DMS53 treated with DMSO at 0.1 percent for 48 hours (cell line): ENCODE measurements around the gene RAPGEF1.
"Not testable (repeated sequence)": the region's sequence is repeated elsewhere in the genome, so short reads cannot be mapped to it uniquely, and the experiment has no call there.

Experiments used
- DNase-seq: peaks from one replicate; lab custom pipeline; 2025; ENCODE audit not compliant: unreplicated experiment; lab: John Stamatoyannopoulos, UW

RAPGEF1 gene

GRCh38 chr9:131656356-131657036, 83.4 kb downstream of the RAPGEF1 start:
- no peak for DNase-seq

- DNase-seq = not testable (repeated sequence)
Measured at GRCh38 chr9:131654369-131654768, 85.5 kb downstream of the RAPGEF1 start.

- DNase-seq = no peak
Measured at GRCh38 chr9:131651599-131651998, 88.3 kb downstream of the RAPGEF1 start.

GRCh38 chr9:131651160-131651559, 88.7 kb downstream of the RAPGEF1 start:
- no peak for DNase-seq

- no peak for DNase-seq
Measured at GRCh38 chr9:131650254-131650653, 89.6 kb downstream of the RAPGEF1 start.

GRCh38 chr9:131649646-131650045, 90.2 kb downstream of the RAPGEF1 start:
- DNase-seq = no peak

- DNase-seq = no peak
Measured at GRCh38 chr9:131645078-131645776, 94.6 kb downstream of the RAPGEF1 start.

GRCh38 chr9:131642496-131643083, 97.3 kb downstream of the RAPGEF1 start:
- DNase-seq = no peak

GRCh38 chr9:131641618-131642495, 98.0 kb downstream of the RAPGEF1 start:
- no peak for DNase-seq

- DNase-seq = no peak
Measured at GRCh38 chr9:131640438-131641137, 99.3 kb downstream of the RAPGEF1 start.

- DNase-seq = no peak
Measured at GRCh38 chr9:131639769-131640437, 100.0 kb downstream of the RAPGEF1 start.

- no peak for DNase-seq
Measured at GRCh38 chr9:131636593-131636992, 103.3 kb downstream of the RAPGEF1 start.

GRCh38 chr9:131635892-131636291, 104.0 kb downstream of the RAPGEF1 start:
- DNase-seq = no peak

- peak; percentile 94 for DNase-seq
Measured at GRCh38 chr9:131635285-131635684, 104.6 kb downstream of the RAPGEF1 start.

GRCh38 chr9:131633491-131634031, 106.3 kb downstream of the RAPGEF1 start:
- DNase-seq = no peak

GRCh38 chr9:131631306-131631705, 108.6 kb downstream of the RAPGEF1 start:
- DNase-seq = no peak

GRCh38 chr9:131630205-131630831, 109.6 kb downstream of the RAPGEF1 start:
- DNase-seq = no peak

- no peak for DNase-seq
Measured at GRCh38 chr9:131629825-131630204, 110.1 kb downstream of the RAPGEF1 start.

- DNase-seq = no peak
Measured at GRCh38 chr9:131629226-131629500, 110.7 kb downstream of the RAPGEF1 start.
